DND-41 (cell line): ENCODE measurements around the gene MYH9.

Source experiments
- ATAC-seq: fragments of 200-7000 bp; cut with Tn5 transposase; 3 replicates; pipeline ENCODE4 v1.9.1; 2021; ENCODE audit warnings: low read depth; ENCODE audit not compliant: insufficient read depth
- DNase-seq: peaks from one replicate; pipeline ENCODE4 v3.0.0-alpha.2; 2020
- H2AFZ ChIP-seq: 2 replicates; pipeline ENCODE4 v1.6.0; 2012; ENCODE audit warnings: low read depth, low read length
- H3K27ac ChIP-seq: 2 replicates; pipeline ENCODE4 v1.5.1; 2012; ENCODE audit warnings: low read length, inconsistent platforms
- H3K27me3 ChIP-seq: fragments of 200-600 bp; sonication (generic); 2 replicates; pipeline ENCODE4 v1.6.0; 2012; ENCODE audit warnings: low read length, mild to moderate bottlenecking, inconsistent platforms; ENCODE audit not compliant: insufficient read depth, poor library complexity
- H3K36me3 ChIP-seq: 2 replicates; pipeline ENCODE4 v1.5.1; 2012; ENCODE audit warnings: low read length, inconsistent platforms; ENCODE audit not compliant: insufficient read depth
- H3K4me1 ChIP-seq: 2 replicates; pipeline ENCODE4 v1.5.1; 2012; ENCODE audit warnings: mild to moderate bottlenecking, low read length; ENCODE audit not compliant: insufficient read depth
- H3K4me2 ChIP-seq: 2 replicates; pipeline ENCODE4 v1.6.0; 2012; ENCODE audit warnings: mild to moderate bottlenecking, moderate library complexity, low read length, inconsistent platforms; ENCODE audit not compliant: insufficient read depth
- H3K4me3 ChIP-seq, 2 experiments: fragments of 200-600 bp in 1 of 2; shearing (Covaris generic) in 1 of 2; 2 replicates each; pipeline ENCODE4 v1.5.1; 2012 to 2016; ENCODE audit warnings: inconsistent platforms in 2 of 2, low read length in 2 of 2, mild to moderate bottlenecking in 2 of 2, low read depth in 1 of 2, moderate library complexity in 1 of 2
- H3K79me2 ChIP-seq: 2 replicates; pipeline ENCODE4 v1.6.0; 2012; ENCODE audit warnings: low read length, inconsistent platforms; ENCODE audit not compliant: insufficient read depth
- H3K9ac ChIP-seq: 2 replicates; pipeline ENCODE4 v1.6.0; 2012; ENCODE audit warnings: low read depth, mild to moderate bottlenecking, inconsistent platforms, low read length, moderate library complexity
- H3K9me3 ChIP-seq: 2 replicates; pipeline ENCODE4 v1.5.1; 2012; ENCODE audit warnings: low read length, moderate library complexity, mild to moderate bottlenecking, inconsistent platforms; ENCODE audit not compliant: insufficient read depth, severe bottlenecking
- H4K20me1 ChIP-seq: 2 replicates; pipeline ENCODE4 v1.6.0; 2012; ENCODE audit warnings: low read length; ENCODE audit not compliant: insufficient read depth
- CTCF ChIP-seq: IDR thresholded peaks from 2 replicates; pipeline ENCODE4 v1.5.1; 2012; ENCODE audit warnings: borderline replicate concordance, low read length, moderate library complexity, mild to moderate bottlenecking; ENCODE audit not compliant: poor library complexity, severe bottlenecking; ENCODE audit errors: extremely low read depth
- EZH2 ChIP-seq: IDR thresholded peaks from 3 replicates; pipeline ENCODE4 v1.6.1; 2012; ENCODE audit warnings: borderline replicate concordance, low read depth, mild to moderate bottlenecking, moderate library complexity, low read length, inconsistent platforms; ENCODE audit not compliant: severe bottlenecking

The MYH9 gene

DNA sequence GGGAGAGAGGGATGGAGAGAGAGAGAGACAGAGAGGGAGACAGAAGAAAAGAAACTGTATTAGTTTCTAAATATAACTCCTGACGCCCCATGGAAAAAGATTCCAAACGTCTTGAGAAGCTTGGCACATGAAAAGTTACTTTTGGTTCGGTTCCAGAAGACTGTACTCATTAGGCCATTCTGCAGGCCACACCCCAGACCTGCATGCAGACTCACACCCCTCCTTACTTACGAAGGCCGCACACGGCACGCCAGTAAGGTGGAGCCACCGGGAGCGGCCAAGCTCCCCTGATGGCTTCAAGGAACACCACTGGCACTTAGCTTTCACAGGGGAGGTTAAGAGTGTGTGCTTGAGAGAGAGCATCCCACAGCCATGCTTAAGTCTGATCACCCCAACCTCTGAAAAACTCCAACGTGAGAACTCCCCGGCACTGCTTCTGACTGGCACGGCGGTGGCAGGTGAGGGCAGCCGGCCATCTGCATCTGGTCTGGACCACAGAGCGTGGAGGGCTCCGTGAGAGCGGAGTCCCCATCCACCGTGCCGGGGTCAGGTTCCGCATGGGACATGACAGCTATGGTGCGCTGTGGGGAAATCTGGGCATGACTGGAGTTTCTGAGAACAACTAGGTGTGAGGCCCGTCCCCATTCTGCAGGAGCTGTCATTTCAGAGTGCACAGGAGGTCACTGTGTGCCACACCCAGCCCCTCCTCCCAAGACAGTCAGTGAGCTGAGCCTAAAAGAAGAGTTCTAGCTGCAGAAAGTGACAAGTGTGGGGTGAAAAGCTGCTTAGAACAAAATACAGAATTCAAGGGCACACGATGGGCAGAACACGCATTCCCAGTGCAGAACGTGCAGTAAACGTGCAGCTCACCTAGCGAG is 62.4 kb downstream of the MYH9 start:
- ATAC-seq, result no peak
- Histone ChIP-seq H3K79me2 (peaks cover 42% of the 10 kb centered on the region), H3K9ac (no peak overlapping the region), H2AFZ (no peak overlapping the region), H3K27ac (no peak overlapping the region), H3K4me1 (peaks cover 23% of the 10 kb centered on the region), H3K36me3 (peaks cover 96% of the 10 kb centered on the region), H3K4me3 (no peak overlapping the region), H3K4me2 (no peak overlapping the region), H3K9me3 (no peaks in the 10 kb centered on the region), H4K20me1 (peaks cover 37% of the 10 kb centered on the region), H3K27me3 (no peaks in the 10 kb centered on the region)
- TF ChIP-seq CTCF (no peak), EZH2 (no peak)
- DNase-seq, result no peak

- H3K79me2 ChIP-seq, result peaks cover 32% of the 10 kb centered on the region
- H2AFZ ChIP-seq, result no peak overlapping the region
- peaks cover 13% of the 10 kb centered on the region for H3K4me1 ChIP-seq
- no peak overlapping the region for H3K9ac ChIP-seq
- H3K9me3 ChIP-seq, result no peaks in the 10 kb centered on the region
- no peaks in the 10 kb centered on the region for H3K27me3 ChIP-seq
- peaks cover 96% of the 10 kb centered on the region for H3K36me3 ChIP-seq
- no peak overlapping the region for H3K4me3 ChIP-seq
- ATAC-seq (no peak), DNase-seq (no peak)
- H3K4me2 ChIP-seq, result no peak overlapping the region
- TF ChIP-seq CTCF, result no peak
- no peak overlapping the region for H3K27ac ChIP-seq
- peaks cover 34% of the 10 kb centered on the region for H4K20me1 ChIP-seq
Observed at GRCh38 chr22:36324414-36324813, 63.4 kb downstream of the MYH9 start.

DNA sequence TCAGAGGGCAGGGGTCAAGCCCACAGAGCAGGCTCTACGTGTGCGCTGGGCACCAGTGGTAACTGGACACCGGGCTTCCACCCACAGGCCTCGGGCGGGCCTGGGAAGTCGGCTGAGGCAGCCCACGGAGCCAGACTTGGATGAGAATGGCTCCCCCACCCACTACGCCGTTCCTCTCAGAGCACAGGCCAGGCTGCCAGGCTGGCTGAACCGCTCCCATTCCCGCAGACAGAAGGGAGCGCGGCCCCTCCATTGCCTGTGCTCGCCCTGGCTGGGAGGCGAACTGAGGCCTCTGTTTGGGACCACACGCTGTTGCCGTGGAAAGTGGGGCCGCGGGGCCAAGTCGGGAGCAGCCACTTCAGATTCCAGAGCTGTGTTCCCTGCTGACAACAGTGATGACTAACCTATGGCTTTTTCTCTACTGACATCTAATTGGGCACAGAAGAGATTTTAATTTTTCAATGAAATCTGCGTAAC is 63.9 kb downstream of the MYH9 start:
- Histone ChIP-seq H3K4me3 (no peak overlapping the region), H3K27ac (no peak overlapping the region), H4K20me1 (peaks cover 30% of the 10 kb centered on the region), H3K27me3 (no peaks in the 10 kb centered on the region), H3K36me3 (peaks cover 99% of the 10 kb centered on the region), H3K4me2 (no peak overlapping the region), H3K9ac (no peak overlapping the region), H3K4me1 (peaks cover 8% of the 10 kb centered on the region), H3K79me2 (peaks cover 27% of the 10 kb centered on the region), H2AFZ (no peak overlapping the region), H3K9me3 (no peaks in the 10 kb centered on the region)
- DNase-seq (no peak), ATAC-seq (no peak)
- TF ChIP-seq EZH2, result no peak
- no peak for TF ChIP-seq CTCF
